ENCODE results near the gene PPM1D.

PPM1D gene

GRCh38 chr17:60675997-60676396 lies 76.0 kb downstream of the PPM1D start:
- Histone ChIP-seq H4K20me1 (ENCODE audit: insufficient read depth, low read length) (no peaks in the 10 kb centered on the region), H3K27me3 (ENCODE audit: low read depth, low read length) (no peaks in the 10 kb centered on the region; the same call in 1 of the 2 replicates), H3K4me2 (ENCODE audit: low read length) (no peak overlapping the region), H3K9ac (ENCODE audit: low read length) (no peak overlapping the region), H3K27ac (ENCODE audit: low read length) (no peak overlapping the region), H3K9me3 (ENCODE audit: insufficient read depth, low read length) (no peaks in the 10 kb centered on the region), H3K4me1 (ENCODE audit: low read length) (peaks cover 6% of the 10 kb centered on the region), H3K4me3 (ENCODE audit: low read length) (no peak overlapping the region), H3K36me3 (replicated peaks; ENCODE audit: low read depth, low read length) (no peaks in the 10 kb centered on the region), H3K79me2 (ENCODE audit: low read length) (no peaks in the 10 kb centered on the region), H2AFZ (ENCODE audit: low read depth, low read length) (no peak overlapping the region)
- no peak for TF ChIP-seq EZH2phosphoT487 (IDR thresholded peaks at IDR 0.05; ENCODE audit: low read depth)
- no peak for TF ChIP-seq CTCF (IDR thresholded peaks at IDR 0.05; ENCODE audit: low read depth, low read length)

- Histone ChIP-seq H3K4me1 (ENCODE audit: low read length) (peaks cover 6% of the 10 kb centered on the region), H3K27me3 (ENCODE audit: low read depth, low read length) (no peaks in the 10 kb centered on the region; the same call in 1 of the 2 replicates), H3K4me2 (ENCODE audit: low read length) (peak overlapping the region; percentile 79), H3K79me2 (ENCODE audit: low read length) (no peaks in the 10 kb centered on the region), H3K36me3 (replicated peaks; ENCODE audit: low read depth, low read length) (no peaks in the 10 kb centered on the region), H4K20me1 (ENCODE audit: insufficient read depth, low read length) (no peaks in the 10 kb centered on the region), H3K27ac (ENCODE audit: low read length) (no peak overlapping the region), H2AFZ (ENCODE audit: low read depth, low read length) (peak overlapping the region; percentile 56), H3K4me3 (ENCODE audit: low read length) (peak overlapping the region; percentile 82), H3K9ac (ENCODE audit: low read length) (no peak overlapping the region), H3K9me3 (ENCODE audit: insufficient read depth, low read length) (no peaks in the 10 kb centered on the region)
- no peak for TF ChIP-seq EZH2phosphoT487 (IDR thresholded peaks at IDR 0.05; ENCODE audit: low read depth)
- TF ChIP-seq CTCF (IDR thresholded peaks at IDR 0.05; ENCODE audit: low read depth, low read length) = no peak
These were observed 76.8 kb downstream of the PPM1D start for GRCh38 chr17:60676758-60677307.

GRCh38 chr17:60677308-60678117 lies 77.5 kb downstream of the PPM1D start, which contains the start of gene BCAS3:
TSS of gene BCAS3 (plus strand) at chr17:60677851.
- Histone ChIP-seq H2AFZ (ENCODE audit: low read depth, low read length) (peak within 1 kb of the TSS; percentile 98), H3K4me2 (ENCODE audit: low read length) (peak within 1 kb of the TSS; percentile 94), H3K79me2 (ENCODE audit: low read length) (no peaks in the 10 kb centered on the region), H3K27ac (ENCODE audit: low read length) (no peak within 1 kb of the TSS), H3K27me3 (ENCODE audit: low read depth, low read length) (no peaks in the 10 kb centered on the region; the same call in 1 of the 2 replicates), H3K4me1 (ENCODE audit: low read length) (peaks cover 6% of the 10 kb centered on the region), H3K9me3 (ENCODE audit: insufficient read depth, low read length) (no peaks in the 10 kb centered on the region), H3K4me3 (ENCODE audit: low read length) (peak within 1 kb of the TSS; percentile 82), H4K20me1 (ENCODE audit: insufficient read depth, low read length) (no peaks in the 10 kb centered on the region), H3K36me3 (replicated peaks; ENCODE audit: low read depth, low read length) (no peaks in the 10 kb centered on the region), H3K9ac (ENCODE audit: low read length) (peak within 1 kb of the TSS; percentile 70)
- no peak for TF ChIP-seq EZH2phosphoT487 (IDR thresholded peaks at IDR 0.05; ENCODE audit: low read depth)
- no peak for TF ChIP-seq CTCF (IDR thresholded peaks at IDR 0.05; ENCODE audit: low read depth, low read length)

- Histone ChIP-seq H3K9me3 (ENCODE audit: insufficient read depth, low read length) (no peaks in the 10 kb centered on the region), H3K27ac (ENCODE audit: low read length) (no peak overlapping the region), H3K4me2 (ENCODE audit: low read length) (peak overlapping the region; percentile 94), H3K4me1 (ENCODE audit: low read length) (peaks cover 6% of the 10 kb centered on the region), H3K9ac (ENCODE audit: low read length) (peak overlapping the region; percentile 70), H3K79me2 (ENCODE audit: low read length) (no peaks in the 10 kb centered on the region), H2AFZ (ENCODE audit: low read depth, low read length) (peak overlapping the region; percentile 98), H3K4me3 (ENCODE audit: low read length) (peak overlapping the region; percentile 82), H4K20me1 (ENCODE audit: insufficient read depth, low read length) (no peaks in the 10 kb centered on the region), H3K27me3 (ENCODE audit: low read depth, low read length) (no peaks in the 10 kb centered on the region; the same call in 1 of the 2 replicates), H3K36me3 (replicated peaks; ENCODE audit: low read depth, low read length) (no peaks in the 10 kb centered on the region)
- TF ChIP-seq EZH2phosphoT487 (IDR thresholded peaks at IDR 0.05; ENCODE audit: low read depth) (no peak), CTCF (IDR thresholded peaks at IDR 0.05; ENCODE audit: low read depth, low read length) (no peak)
These were observed 78.1 kb downstream of the PPM1D start for GRCh38 chr17:60678118-60678444.

Measured in OCI-LY3 (cell line).